GM11168 (cell line): ENCODE measurements around the gene NOTCH2.

ENCODE experiments used
- in situ Hi-C: fragments of 300-500 bp; cut with MboI; formaldehyde crosslinking; loops from one replicate; pipeline ENCODE4 v1.12.0; 2022; ENCODE audit warnings: low sequenced_read_pairs; ENCODE audit not compliant: unreplicated experiment

The NOTCH2 gene

DNA sequence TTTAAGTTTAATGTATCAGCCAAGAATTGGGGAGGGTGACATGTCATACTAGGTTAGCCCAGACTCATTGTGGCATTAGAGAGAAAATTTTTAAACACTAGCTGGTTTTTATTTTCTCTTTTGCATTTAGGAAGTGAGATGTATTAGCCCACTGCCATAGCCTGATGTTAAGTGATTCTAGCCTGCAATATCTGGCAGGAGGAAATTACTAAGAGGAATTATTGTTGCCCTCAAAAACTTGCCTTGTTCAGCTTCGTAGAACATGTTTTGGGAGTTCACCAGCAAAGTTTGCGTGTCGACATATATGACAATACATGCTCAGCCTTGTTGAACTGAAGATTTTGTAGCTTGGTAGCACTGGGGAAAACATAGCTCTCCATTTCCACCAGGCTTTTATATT lies 185.6 kb downstream of the NOTCH2 start:
- in situ Hi-C loops: no loop called here

DNA sequence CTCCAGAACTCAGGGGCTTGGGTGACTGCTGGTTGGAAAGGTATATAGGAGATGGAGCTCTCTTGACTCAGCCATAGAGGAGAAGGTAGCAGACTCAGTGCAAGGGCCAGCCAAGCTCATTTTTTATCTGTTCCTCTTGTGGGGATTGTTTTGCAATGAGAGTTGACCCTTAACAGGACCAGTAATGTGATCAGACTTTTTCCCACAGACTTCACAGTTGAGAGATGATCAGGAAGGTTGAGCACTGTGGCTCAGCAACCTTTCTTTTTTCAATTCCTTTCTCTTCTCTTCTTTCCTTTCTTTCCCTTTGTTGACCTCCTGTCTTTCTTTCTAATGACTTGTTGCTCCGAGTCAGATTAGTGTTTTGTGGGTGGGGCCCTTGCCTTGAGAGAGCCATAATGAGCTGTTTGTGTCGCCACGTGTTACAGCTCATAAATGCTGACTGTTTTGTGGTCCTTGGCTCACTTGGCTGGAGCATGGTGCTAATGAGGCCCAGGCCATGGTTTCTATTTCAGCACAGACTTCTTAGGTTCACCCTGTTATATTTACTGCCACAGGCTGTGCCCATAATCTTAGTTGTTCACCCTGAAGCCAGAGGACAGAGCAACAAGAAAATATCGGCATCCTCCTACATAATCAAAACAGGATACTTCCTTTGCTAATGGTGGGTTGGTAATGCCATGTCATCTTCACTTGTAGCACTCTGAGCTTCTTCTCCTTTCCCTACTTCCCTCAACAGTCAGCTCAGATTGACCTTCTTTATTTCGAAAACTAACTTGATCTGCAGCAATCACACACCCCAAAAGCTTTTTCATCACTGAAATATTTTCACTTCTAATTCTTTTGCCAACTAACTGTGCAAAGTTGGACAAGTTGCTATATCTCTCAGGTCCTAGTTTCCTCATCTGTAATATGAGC lies 187.1 kb downstream of the NOTCH2 start:
- in situ Hi-C loops: no loop called here

DNA sequence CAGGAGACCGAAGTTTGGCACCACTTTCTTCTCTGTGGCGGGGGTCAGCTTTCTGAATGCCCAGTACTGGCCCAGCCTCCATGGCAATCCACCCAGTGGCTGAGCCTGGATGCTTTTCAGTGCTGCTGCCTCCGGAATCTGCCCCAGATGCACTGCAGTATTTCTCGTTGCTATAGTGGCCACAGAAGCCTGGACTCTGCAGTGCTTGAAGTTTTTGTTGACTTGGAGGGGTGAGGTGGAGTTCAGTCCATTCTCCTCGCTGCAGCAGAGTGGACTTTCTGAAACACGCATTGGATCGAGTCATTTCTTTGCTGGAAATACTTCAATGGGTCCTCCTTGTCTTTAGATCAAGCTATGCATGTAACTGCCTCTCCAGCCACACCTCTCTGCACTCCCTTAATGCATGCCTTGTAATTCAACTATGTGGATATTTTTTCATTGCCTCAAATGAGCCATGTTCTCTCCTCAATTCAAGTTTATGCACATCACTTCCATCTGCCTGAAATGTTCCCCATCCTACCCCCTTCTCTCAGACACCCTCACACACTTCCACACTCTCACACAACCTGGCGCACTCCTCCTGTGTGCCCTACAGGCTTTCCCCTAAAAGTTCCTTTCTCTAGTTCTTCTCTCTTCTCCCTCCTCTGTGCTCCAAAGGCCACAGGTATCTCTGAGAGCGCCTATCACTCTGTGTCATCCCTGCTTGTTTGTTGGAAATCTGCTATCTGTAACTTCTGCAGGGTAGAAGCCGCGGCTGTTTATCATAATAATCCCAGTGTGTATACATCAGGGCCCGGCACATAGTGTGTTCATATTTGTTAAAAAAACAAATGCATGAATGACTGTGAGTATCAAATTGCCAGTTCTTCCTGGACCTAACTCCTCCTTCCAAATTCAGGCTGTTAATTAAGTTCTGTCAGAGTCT lies 189.7 kb downstream of the NOTCH2 start:
- in situ Hi-C loops: no loop called here

DNA sequence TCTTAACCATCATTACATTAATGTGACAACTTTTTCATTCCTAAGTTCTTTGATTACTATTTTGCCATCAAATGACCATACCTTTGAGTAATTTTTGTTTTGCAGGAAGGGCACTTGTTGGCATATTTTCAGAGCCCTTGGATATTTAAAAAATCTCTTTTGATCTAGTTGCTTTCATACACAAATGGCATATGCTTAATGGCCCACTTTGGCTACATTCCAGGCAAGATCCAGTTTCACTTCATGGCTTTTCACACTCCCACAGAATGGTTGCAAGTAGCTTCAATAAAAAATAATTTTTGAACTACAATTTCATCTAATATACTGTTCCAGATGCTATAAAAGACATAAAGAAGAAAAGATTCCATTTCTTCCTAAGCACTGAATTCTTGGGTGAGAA lies 191.3 kb downstream of the NOTCH2 start:
- in situ Hi-C loops: no loop called here

DNA sequence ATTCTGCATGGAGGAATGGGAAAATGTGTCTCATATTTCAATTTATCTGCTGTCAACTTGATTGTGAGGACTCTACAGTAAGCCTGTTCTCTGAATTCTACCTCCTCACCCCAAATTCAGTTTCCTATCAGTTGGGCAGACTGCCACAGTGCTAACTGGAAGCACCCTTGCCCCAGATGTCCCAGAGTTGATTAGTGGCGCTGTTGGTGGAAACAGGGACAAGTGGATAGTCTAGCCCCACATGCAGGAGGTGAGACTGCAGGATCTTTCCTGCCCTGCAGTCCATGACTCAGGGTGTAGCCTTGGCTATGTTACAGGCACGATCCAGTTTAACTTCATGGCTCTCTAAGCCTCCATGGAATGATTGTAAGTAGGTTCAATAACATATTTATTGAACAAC lies 195.3 kb downstream of the NOTCH2 start:
- in situ Hi-C loops: no loop called here

DNA sequence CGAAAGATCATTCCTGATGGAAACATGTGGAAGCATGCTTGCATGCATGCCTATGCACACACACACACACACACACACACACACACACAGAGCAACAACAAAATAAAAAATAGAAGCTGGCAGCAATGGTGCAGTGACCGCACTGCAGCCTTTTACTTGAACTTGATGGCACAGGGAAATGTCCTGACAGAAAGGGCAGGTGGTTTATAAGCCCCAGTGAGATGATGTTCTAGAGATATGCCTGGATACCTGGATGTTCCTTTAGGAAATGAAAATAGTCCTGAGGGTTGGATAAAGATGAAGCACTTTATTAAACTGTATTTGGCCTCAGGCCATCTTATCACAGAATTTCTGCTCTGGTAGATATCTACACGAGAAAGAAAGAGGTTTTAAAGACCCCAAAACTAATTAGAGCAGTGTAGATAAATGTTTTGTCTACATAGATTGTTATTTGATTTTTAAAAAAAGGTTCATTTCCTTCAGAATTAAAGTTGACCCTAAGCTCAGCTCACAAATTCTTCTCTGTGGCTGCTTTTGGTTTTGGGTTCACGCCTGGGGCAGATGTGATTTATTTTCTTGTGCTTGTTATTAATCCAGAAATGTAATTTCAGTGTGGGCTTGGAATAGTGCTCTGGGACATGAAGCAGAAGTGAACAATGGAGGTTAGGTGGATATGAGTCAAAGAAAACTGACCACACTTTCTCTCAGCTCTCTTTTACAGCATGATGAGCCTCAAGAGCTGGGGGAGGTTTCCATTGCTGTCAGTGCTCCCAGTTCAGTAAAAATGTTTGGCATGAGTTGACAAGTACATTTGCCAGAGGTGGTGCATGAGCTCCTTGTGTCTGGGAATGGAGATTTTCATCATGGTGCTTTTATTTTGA lies 196.1 kb downstream of the NOTCH2 start:
- in situ Hi-C loops: no loop called here

DNA sequence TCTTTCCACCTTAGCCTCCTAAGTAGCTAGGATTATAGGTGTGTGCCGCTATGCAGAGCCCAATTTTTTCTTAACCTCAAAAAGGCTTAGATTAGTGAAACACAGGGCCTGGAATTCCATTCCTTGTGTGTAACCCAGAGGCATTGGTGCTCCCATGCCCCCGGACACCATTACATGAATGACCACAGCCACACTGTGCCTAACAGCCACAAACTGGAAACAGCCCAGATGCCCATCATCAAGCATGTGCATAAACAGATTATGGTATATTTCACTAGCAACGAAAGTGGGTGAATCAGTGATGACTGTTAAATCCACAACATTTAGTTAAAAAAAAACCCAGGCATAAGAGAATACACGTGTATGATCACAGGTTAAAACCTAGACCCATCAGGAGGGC lies 197.6 kb downstream of the NOTCH2 start:
- in situ Hi-C loops: no loop called here

DNA sequence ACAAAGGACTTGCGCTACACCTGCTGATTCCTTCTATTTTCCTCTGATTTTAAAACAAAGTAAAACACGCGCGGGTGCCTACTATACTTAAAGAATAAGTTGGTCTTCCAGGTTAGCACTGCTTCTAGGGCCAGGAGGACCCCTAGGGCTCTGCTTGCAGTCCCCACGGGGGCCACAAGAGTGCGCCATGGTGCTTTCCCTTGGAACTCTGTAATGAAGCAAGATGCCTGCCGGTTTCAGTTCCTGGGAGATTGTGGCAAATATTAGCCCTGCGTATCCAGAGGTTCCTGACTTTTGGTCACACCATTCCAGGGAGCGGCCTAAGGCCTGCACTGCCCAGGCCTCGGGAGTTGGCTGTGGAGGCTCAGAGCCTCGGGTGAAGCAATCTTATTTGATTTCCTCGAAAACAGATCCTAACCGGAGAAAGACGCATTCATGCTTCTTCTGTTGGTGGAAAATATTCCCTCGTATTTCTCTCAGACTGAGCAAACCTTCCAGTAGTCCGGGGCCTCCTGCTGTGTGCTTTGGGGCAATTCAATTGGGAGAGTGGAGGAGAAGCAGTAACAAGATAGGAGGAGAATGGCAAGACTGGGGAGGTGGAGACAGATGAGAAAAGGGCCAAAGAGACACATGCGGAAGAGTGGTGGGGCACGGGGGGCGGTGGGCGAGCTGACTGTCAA lies 198.4 kb downstream of the NOTCH2 start:
- in situ Hi-C loops: no loop called here

DNA sequence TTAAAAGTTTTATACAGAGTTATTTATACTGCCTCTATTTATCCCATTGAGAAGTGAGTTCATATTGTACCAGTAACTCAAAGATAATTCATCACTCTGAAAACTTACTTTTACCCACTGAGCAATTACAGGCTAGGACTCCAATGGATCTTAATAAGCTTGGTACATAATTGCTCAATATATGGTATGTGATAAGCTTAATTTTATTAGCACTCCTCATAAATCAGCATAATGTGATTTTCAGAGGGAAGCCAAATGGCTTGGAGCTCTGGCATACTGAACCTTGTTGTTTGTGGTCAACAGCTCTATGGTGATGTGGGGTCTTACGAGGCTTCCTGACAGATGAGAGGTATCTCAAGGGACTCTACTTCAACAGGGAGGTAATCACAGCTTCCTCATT lies 199.5 kb downstream of the NOTCH2 start:
- in situ Hi-C loops: no loop called here

DNA sequence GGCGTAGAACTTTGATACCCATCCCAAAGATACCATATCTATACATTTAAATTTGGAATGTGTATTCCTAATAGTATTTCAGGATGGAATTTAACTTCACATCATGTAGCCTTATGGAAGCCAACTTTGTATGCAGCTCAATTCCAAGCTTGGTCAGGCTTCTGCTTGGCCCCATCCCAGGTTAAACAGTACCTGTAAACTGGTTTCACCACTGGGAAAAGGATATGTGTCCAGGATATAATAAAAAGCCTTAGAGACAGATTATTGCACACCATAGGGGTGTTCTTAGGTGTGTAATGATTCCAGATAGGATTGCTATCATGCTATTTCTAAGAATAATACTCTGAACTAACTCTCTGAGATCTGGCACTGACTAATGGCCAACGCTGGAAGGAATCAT lies 201.3 kb downstream of the NOTCH2 start:
- in situ Hi-C loops: no loop called here

DNA sequence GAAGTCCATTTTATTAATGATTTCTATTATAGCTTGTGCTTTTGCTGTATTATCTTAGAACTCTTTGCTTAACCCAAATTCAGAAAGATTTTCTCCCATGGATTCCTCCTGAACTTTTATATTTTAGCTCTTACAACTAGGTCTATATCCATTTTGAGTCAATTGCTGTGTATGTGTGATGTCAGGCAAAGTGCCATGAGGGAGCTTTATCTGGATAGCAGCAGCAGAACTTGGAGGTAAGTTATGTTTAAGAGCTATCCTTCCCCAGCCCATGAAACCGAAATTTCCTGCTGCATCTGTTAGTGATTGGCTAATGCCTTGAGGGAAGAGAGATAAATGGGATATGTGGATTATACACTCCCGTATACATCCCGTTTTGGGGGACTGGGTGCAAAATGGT lies 203.0 kb downstream of the NOTCH2 start:
- in situ Hi-C loops: no loop called here

DNA sequence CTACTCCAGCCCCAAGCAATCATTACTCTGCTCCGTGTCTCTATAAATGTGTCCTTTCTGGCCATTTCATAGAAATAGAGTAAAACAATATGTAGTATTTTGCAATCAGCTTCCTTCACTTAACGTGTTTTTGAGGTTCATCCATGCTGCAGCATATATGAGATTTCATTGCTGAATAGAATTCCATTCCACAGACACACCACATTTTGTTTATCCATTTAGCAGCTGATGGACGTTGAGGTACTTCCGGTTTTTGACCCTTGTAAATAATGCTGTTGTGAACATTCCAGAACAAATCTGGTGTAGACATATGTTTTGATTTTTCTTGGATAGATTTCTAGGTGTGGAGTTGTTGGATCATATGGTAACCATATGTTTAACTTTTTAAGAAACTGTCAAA lies 203.8 kb downstream of the NOTCH2 start:
- in situ Hi-C loops: no loop called here

DNA sequence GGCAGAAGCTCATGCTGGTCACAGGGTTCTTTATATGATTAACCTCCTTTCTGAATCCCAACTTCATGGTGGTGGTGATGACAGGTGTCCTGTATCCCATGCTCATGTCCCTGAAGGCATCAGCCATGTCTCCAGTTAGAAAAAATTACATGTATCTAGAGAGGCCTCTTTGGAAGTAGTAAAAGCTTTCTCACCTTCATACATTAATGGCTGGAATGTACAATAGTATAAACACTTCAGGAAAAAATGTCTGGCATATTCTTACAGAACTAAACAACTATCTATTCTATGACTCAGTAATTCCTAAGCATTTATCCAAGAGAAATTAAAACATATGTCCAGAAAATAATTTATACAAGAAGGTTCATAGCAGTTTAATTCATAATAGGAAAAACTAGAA lies 207.2 kb downstream of the NOTCH2 start:
- in situ Hi-C loops: no loop called here
